HEK293 (cell line): Measurements from ENCODE around the gene HOXA4.

Source experiments
- GLIS2 ChIP-seq: fragments of 450-650 bp; formaldehyde crosslinking; IDR thresholded peaks from 2 replicates; pipeline ENCODE4 v1.5.1; 2016; ENCODE audit warnings: missing biosample characterization, missing genetic modification characterization
- KLF9 ChIP-seq: fragments of 450-650 bp; formaldehyde crosslinking; IDR thresholded peaks from 2 replicates; pipeline ENCODE4 v1.5.1; 2016; ENCODE audit warnings: missing biosample characterization, missing genetic modification characterization, low read depth
- PRDM1 ChIP-seq: fragments of 450-650 bp; formaldehyde crosslinking; IDR thresholded peaks from 2 replicates; pipeline ENCODE4; 2016; ENCODE audit warnings: missing biosample characterization, missing genetic modification characterization
- SETDB1 ChIP-seq: IDR thresholded peaks from one replicate; pipeline ENCODE4 v1.6.1; 2017; ENCODE audit warnings: mild to moderate bottlenecking, low read length, moderate library complexity, mixed read lengths; ENCODE audit not compliant: insufficient read length
- ZNF148 ChIP-seq: fragments of 450-650 bp; formaldehyde crosslinking; IDR thresholded peaks from 2 replicates; pipeline ENCODE4 v1.5.0; 2017; ENCODE audit warnings: missing biosample characterization, missing genetic modification characterization, borderline replicate concordance
- ZNF155 ChIP-seq: fragments of 450-650 bp; formaldehyde crosslinking; IDR thresholded peaks from 2 replicates; pipeline ENCODE4 v1.5.1; 2016; ENCODE audit warnings: missing biosample characterization, missing genetic modification characterization
- ZNF16 ChIP-seq: fragments of 450-650 bp; formaldehyde crosslinking; IDR thresholded peaks from 2 replicates; pipeline ENCODE4 v1.5.1; 2016; ENCODE audit warnings: low read depth, missing biosample characterization, missing genetic modification characterization
- ZNF335 ChIP-seq: fragments of 450-650 bp; formaldehyde crosslinking; conservative IDR thresholded peaks from 2 replicates; pipeline ENCODE4 v1.5.1; 2016; ENCODE audit warnings: missing biosample characterization, missing genetic modification characterization
- ZNF391 ChIP-seq: fragments of 450-650 bp; formaldehyde crosslinking; IDR thresholded peaks from 2 replicates; pipeline ENCODE4 v1.5.1; 2016; ENCODE audit warnings: low read depth, missing biosample characterization, missing genetic modification characterization, borderline replicate concordance
- ZNF521 ChIP-seq: fragments of 450-650 bp; formaldehyde crosslinking; IDR thresholded peaks from 2 replicates; pipeline ENCODE4 v1.5.1; 2017; ENCODE audit warnings: missing biosample characterization, mild to moderate bottlenecking, missing genetic modification characterization
- ZNF561 ChIP-seq: fragments of 450-650 bp; IDR thresholded peaks from 2 replicates; pipeline ENCODE4 v1.5.1; 2018; ENCODE audit warnings: missing biosample characterization, missing genetic modification characterization, borderline replicate concordance
- ZNF580 ChIP-seq: fragments of 450-650 bp; formaldehyde crosslinking; IDR thresholded peaks from 2 replicates; pipeline ENCODE4 v1.5.1; 2016; ENCODE audit warnings: missing biosample characterization, missing genetic modification characterization
- ZNF670 ChIP-seq: fragments of 450-650 bp; formaldehyde crosslinking; IDR thresholded peaks from 2 replicates; pipeline ENCODE4 v1.5.1; 2016; ENCODE audit warnings: missing biosample characterization, missing genetic modification characterization, low read depth
- ZSCAN16 ChIP-seq: fragments of 450-650 bp; formaldehyde crosslinking; IDR thresholded peaks from 2 replicates; pipeline ENCODE4 v1.5.1; 2016; ENCODE audit warnings: missing biosample characterization, missing genetic modification characterization
- ZSCAN4 ChIP-seq: fragments of 450-650 bp; formaldehyde crosslinking; IDR thresholded peaks from 2 replicates; pipeline ENCODE4 v1.5.1; 2017; ENCODE audit warnings: missing biosample characterization, missing genetic modification characterization
- TF ChIP-seq, protein P1 (sequence below): fragments of 450-650 bp; formaldehyde crosslinking; IDR thresholded peaks from 2 replicates; pipeline ENCODE4 v1.5.1; 2017; ENCODE audit warnings: missing biosample characterization, missing genetic modification characterization
- TF ChIP-seq, protein P2 (sequence below): IDR thresholded peaks from 2 replicates; pipeline ENCODE4 v1.6.1; 2011; ENCODE audit warnings: mild to moderate bottlenecking, low read depth, low read length, borderline replicate concordance
- TF ChIP-seq, protein P3 (sequence below): fragments of 450-650 bp; formaldehyde crosslinking; IDR thresholded peaks from 2 replicates; pipeline ENCODE4 v1.5.1; 2016; ENCODE audit warnings: missing biosample characterization, missing genetic modification characterization
- TF ChIP-seq, protein P4 (sequence below): fragments of 450-650 bp; formaldehyde crosslinking; IDR thresholded peaks from 2 replicates; pipeline ENCODE4 v1.5.1; 2016; ENCODE audit warnings: missing biosample characterization, missing genetic modification characterization
- TF ChIP-seq, protein P5 (sequence below): fragments of 450-650 bp; formaldehyde crosslinking; IDR thresholded peaks from 2 replicates; pipeline ENCODE4 v1.5.1; 2016; ENCODE audit warnings: missing biosample characterization, missing genetic modification characterization
- TF ChIP-seq, protein P6 (sequence below): fragments of 450-650 bp; formaldehyde crosslinking; IDR thresholded peaks from 2 replicates; pipeline ENCODE4 v1.5.1; 2017; ENCODE audit warnings: missing biosample characterization, missing genetic modification characterization

Gene HOXA4

GRCh38 chr7:27110186-27111031 lies 20.1 kb downstream of the HOXA4 start (continued):
- TF ChIP-seq, protein P1, sequence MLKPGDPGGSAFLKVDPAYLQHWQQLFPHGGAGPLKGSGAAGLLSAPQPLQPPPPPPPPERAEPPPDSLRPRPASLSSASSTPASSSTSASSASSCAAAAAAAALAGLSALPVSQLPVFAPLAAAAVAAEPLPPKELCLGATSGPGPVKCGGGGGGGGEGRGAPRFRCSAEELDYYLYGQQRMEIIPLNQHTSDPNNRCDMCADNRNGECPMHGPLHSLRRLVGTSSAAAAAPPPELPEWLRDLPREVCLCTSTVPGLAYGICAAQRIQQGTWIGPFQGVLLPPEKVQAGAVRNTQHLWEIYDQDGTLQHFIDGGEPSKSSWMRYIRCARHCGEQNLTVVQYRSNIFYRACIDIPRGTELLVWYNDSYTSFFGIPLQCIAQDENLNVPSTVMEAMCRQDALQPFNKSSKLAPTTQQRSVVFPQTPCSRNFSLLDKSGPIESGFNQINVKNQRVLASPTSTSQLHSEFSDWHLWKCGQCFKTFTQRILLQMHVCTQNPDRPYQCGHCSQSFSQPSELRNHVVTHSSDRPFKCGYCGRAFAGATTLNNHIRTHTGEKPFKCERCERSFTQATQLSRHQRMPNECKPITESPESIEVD: no peak
- TF ChIP-seq SETDB1 (no peak), ZNF580 (tag by site-specific recombination) (no peak), ZSCAN16 (tag by site-specific recombination) (no peak), ZNF561 (tag by site-specific recombination) (no peak), ZNF391 (tag by site-specific recombination) (no peak), PRDM1 (tag by site-specific recombination) (peak; percentile 37; the same call in 1 of the 2 replicates), ZNF155 (tag by site-specific recombination) (no peak), ZNF335 (tag by site-specific recombination) (no peak), ZNF521 (tag by site-specific recombination) (no peak), ZNF670 (tag by site-specific recombination) (no peak), KLF9 (tag by site-specific recombination) (peak; percentile 61; the same call in 1 of the 2 replicates), ZNF148 (tag by site-specific recombination) (no peak), ZSCAN4 (tag by site-specific recombination) (no peak), ZNF16 (tag by site-specific recombination) (no peak), GLIS2 (tag by site-specific recombination) (no peak)
- TF ChIP-seq, protein P2, sequence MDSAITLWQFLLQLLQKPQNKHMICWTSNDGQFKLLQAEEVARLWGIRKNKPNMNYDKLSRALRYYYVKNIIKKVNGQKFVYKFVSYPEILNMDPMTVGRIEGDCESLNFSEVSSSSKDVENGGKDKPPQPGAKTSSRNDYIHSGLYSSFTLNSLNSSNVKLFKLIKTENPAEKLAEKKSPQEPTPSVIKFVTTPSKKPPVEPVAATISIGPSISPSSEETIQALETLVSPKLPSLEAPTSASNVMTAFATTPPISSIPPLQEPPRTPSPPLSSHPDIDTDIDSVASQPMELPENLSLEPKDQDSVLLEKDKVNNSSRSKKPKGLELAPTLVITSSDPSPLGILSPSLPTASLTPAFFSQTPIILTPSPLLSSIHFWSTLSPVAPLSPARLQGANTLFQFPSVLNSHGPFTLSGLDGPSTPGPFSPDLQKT: no peak
- TF ChIP-seq, protein P3, sequence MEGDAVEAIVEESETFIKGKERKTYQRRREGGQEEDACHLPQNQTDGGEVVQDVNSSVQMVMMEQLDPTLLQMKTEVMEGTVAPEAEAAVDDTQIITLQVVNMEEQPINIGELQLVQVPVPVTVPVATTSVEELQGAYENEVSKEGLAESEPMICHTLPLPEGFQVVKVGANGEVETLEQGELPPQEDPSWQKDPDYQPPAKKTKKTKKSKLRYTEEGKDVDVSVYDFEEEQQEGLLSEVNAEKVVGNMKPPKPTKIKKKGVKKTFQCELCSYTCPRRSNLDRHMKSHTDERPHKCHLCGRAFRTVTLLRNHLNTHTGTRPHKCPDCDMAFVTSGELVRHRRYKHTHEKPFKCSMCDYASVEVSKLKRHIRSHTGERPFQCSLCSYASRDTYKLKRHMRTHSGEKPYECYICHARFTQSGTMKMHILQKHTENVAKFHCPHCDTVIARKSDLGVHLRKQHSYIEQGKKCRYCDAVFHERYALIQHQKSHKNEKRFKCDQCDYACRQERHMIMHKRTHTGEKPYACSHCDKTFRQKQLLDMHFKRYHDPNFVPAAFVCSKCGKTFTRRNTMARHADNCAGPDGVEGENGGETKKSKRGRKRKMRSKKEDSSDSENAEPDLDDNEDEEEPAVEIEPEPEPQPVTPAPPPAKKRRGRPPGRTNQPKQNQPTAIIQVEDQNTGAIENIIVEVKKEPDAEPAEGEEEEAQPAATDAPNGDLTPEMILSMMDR (tag by site-specific recombination): no peak
- TF ChIP-seq, protein P4, sequence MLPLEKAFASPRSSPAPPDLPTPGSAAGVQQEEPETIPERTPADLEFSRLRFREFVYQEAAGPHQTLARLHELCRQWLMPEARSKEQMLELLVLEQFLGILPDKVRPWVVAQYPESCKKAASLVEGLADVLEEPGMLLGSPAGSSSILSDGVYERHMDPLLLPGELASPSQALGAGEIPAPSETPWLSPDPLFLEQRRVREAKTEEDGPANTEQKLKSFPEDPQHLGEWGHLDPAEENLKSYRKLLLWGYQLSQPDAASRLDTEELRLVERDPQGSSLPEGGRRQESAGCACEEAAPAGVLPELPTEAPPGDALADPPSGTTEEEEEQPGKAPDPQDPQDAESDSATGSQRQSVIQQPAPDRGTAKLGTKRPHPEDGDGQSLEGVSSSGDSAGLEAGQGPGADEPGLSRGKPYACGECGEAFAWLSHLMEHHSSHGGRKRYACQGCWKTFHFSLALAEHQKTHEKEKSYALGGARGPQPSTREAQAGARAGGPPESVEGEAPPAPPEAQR (tag by site-specific recombination): no peak
- TF ChIP-seq, protein P5, sequence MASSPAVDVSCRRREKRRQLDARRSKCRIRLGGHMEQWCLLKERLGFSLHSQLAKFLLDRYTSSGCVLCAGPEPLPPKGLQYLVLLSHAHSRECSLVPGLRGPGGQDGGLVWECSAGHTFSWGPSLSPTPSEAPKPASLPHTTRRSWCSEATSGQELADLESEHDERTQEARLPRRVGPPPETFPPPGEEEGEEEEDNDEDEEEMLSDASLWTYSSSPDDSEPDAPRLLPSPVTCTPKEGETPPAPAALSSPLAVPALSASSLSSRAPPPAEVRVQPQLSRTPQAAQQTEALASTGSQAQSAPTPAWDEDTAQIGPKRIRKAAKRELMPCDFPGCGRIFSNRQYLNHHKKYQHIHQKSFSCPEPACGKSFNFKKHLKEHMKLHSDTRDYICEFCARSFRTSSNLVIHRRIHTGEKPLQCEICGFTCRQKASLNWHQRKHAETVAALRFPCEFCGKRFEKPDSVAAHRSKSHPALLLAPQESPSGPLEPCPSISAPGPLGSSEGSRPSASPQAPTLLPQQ (tag by site-specific recombination): no peak
- TF ChIP-seq, protein P6, sequence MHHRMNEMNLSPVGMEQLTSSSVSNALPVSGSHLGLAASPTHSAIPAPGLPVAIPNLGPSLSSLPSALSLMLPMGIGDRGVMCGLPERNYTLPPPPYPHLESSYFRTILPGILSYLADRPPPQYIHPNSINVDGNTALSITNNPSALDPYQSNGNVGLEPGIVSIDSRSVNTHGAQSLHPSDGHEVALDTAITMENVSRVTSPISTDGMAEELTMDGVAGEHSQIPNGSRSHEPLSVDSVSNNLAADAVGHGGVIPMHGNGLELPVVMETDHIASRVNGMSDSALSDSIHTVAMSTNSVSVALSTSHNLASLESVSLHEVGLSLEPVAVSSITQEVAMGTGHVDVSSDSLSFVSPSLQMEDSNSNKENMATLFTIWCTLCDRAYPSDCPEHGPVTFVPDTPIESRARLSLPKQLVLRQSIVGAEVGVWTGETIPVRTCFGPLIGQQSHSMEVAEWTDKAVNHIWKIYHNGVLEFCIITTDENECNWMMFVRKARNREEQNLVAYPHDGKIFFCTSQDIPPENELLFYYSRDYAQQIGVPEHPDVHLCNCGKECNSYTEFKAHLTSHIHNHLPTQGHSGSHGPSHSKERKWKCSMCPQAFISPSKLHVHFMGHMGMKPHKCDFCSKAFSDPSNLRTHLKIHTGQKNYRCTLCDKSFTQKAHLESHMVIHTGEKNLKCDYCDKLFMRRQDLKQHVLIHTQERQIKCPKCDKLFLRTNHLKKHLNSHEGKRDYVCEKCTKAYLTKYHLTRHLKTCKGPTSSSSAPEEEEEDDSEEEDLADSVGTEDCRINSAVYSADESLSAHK (tag by site-specific recombination): no peak; the same call in 1 of the 2 replicates
